K562 (cell line): Measurements from ENCODE around the gene TBC1D5.

Source experiments
- CHD1 ChIP-seq: fragments of 200-600 bp; sonication (generic); IDR thresholded peaks from one replicate; pipeline ENCODE4 v1.6.1; 2012; ENCODE audit warnings: mild to moderate bottlenecking, moderate library complexity, low read length, inconsistent platforms
- EP300 ChIP-seq: IDR thresholded peaks from 2 replicates; pipeline ENCODE4 v1.6.1; 2012; ENCODE audit warnings: low read length, improper control_type of control experiment
- ETV6 ChIP-seq, 3 experiments: fragments of 150-350 bp in 1 of 3; sonication (generic) in 1 of 3; formaldehyde crosslinking in 1 of 3; IDR thresholded peaks; 2 replicates each; pipeline versions ENCODE4 v1.6.1 to v1.8.0; 2014 to 2022; ENCODE audit warnings: borderline replicate concordance in 2 of 3, low read depth in 2 of 3, antibody characterized with exemption in 1 of 3, low read length in 1 of 3, mild to moderate bottlenecking in 1 of 3, missing genetic modification reagents in 1 of 3
- ILK ChIP-seq: fragments of 450-650 bp; IDR thresholded peaks from 2 replicates; pipeline ENCODE4 v1.6.1; 2016; ENCODE audit warnings: missing genetic modification characterization, low read depth, mild to moderate bottlenecking, missing compliant biosample characterization, moderate library complexity, borderline replicate concordance
- KDM4B ChIP-seq, 2 experiments: fragments of 450-650 bp in 1 of 2; sonication (generic) in 1 of 2; IDR thresholded peaks; 2 replicates each; pipeline ENCODE4 v1.6.1; 2016 to 2017; ENCODE audit warnings: borderline replicate concordance in 2 of 2, antibody characterized with exemption in 1 of 2, low read depth in 1 of 2, mild to moderate bottlenecking in 1 of 2
- MYC ChIP-seq, 2 experiments: fragments of 250-450 bp in 1 of 2; sonication (Bioruptor Pico) in 1 of 2; IDR thresholded peaks; 2 replicates each; pipeline versions ENCODE4 v1.5.1 to v1.6.1; 2012 to 2021; ENCODE audit warnings: low read depth in 2 of 2, borderline replicate concordance in 1 of 2, improper control_type of control experiment in 1 of 2, low read length in 1 of 2, mild to moderate bottlenecking in 1 of 2, moderate library complexity in 1 of 2
- POLR2AphosphoS5 ChIP-seq: IDR thresholded peaks from 2 replicates; pipeline ENCODE4 v1.6.1; 2011; ENCODE audit warnings: mild to moderate bottlenecking, low read depth, low read length, moderate library complexity; ENCODE audit not compliant: control insufficient read depth, insufficient read depth
- RBM22 ChIP-seq: fragments of 200-400 bp; formaldehyde crosslinking; IDR thresholded peaks from 2 replicates; pipeline ENCODE4 v1.6.1; 2018; ENCODE audit warnings: low read length, low read depth; ENCODE audit not compliant: poor library complexity, severe bottlenecking
- STAG1 ChIP-seq: sonication (generic); formaldehyde crosslinking; IDR thresholded peaks from 2 replicates; pipeline ENCODE4 v1.5.0; 2020; ENCODE audit warnings: missing genetic modification reagents, borderline replicate concordance
- TBL1XR1 ChIP-seq, 2 experiments: IDR thresholded peaks; 2 replicates each; pipeline ENCODE4 v1.6.1; 2012; ENCODE audit warnings: improper control_type of control experiment in 2 of 2, low read length in 2 of 2, mild to moderate bottlenecking in 1 of 2
- TEAD4 ChIP-seq, 2 experiments: sonication (generic) in 1 of 2; formaldehyde crosslinking in 1 of 2; IDR thresholded peaks; 2 replicates each; pipeline versions ENCODE4 v1.6.1 to v1.8.0; 2012 to 2022; ENCODE audit warnings: borderline replicate concordance in 1 of 2, inconsistent platforms in 1 of 2, low read length in 1 of 2, mild to moderate bottlenecking in 1 of 2, missing genetic modification reagents in 1 of 2
- ZNF197 ChIP-seq: fragments of 200-800 bp; sonication (Bioruptor generic); IDR thresholded peaks from 2 replicates; pipeline ENCODE4 v1.6.1; 2016; ENCODE audit warnings: low read depth, missing genetic modification characterization, missing compliant biosample characterization
- TF ChIP-seq, protein P1 (sequence below): fragments of 250-450 bp; sonication (Bioruptor Pico); IDR thresholded peaks from 2 replicates; pipeline ENCODE4 v1.5.0; 2020; ENCODE audit warnings: mild to moderate bottlenecking
- TF ChIP-seq, protein P2 (sequence below), 3 experiments: IDR thresholded peaks in 2 of 3; conservative IDR thresholded peaks in 1 of 3; 2 replicates each; pipeline ENCODE4 v1.5.1; 2011 to 2012; ENCODE audit warnings: low read length in 3 of 3, mild to moderate bottlenecking in 3 of 3, control low read depth in 2 of 3, improper control_type of control experiment in 1 of 3, inconsistent platforms in 1 of 3, low read depth in 1 of 3, mixed read lengths in 1 of 3, moderate library complexity in 1 of 3; ENCODE audit not compliant: insufficient read depth in 2 of 3

DNA sequence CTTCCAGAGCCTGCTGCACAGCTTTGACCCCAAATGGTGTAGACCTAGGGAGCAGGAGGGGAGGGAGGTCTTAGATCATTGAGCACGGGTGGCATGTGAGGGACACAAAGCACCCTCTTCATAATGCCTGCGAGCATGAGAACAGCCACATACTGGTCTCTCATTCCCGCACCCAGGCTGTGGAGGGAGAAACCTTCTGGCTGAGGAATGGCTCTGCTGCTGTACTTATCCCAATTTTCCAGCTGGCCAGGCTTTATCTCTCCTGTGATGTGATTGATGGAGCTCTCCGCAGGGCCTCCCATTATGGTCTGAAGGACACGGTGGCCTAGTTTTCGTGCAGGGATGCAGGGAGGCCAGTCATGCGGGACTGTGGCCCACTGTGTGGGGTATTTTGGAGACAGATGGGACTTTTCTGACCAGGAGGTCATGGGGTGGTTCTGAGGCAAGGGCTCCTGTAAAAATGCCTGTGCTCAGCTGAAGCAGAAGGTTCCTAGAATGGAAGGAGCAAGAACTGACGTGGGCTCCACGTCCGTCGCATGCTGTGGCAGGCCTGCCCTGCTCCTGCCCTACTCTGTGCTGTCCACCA, 606.2 kb downstream of the TBC1D5 start:
- TF ChIP-seq TBL1XR1 (IDR thresholded peaks at IDR 0.05; ENCODE audit: low read length in 2 of 2): no peak
- TF ChIP-seq ETV6 (IDR thresholded peaks at IDR 0.05; ENCODE audit: borderline replicate concordance in 1 of 2, low read depth in 2 of 2, low read length in 1 of 2): no peak
- TF ChIP-seq ETV6 (CRISPR knock-in tag; IDR thresholded peaks at IDR 0.05; ENCODE audit: borderline replicate concordance): no peak
- no peak for TF ChIP-seq ILK (tag)
- no peak for TF ChIP-seq STAG1 (CRISPR knock-in tag)
- TF ChIP-seq, protein P1, sequence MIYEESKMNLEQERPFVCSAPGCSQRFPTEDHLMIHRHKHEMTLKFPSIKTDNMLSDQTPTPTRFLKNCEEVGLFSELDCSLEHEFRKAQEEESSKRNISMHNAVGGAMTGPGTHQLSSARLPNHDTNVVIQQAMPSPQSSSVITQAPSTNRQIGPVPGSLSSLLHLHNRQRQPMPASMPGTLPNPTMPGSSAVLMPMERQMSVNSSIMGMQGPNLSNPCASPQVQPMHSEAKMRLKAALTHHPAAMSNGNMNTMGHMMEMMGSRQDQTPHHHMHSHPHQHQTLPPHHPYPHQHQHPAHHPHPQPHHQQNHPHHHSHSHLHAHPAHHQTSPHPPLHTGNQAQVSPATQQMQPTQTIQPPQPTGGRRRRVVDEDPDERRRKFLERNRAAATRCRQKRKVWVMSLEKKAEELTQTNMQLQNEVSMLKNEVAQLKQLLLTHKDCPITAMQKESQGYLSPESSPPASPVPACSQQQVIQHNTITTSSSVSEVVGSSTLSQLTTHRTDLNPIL: no peak
- no peak for TF ChIP-seq RBM22
- TF ChIP-seq MYC (IDR thresholded peaks at IDR 0.05; ENCODE audit: low read depth, low read length): no peak
- no peak for TF ChIP-seq MYC (CRISPR knock-in tag; IDR thresholded peaks at IDR 0.05; ENCODE audit: borderline replicate concordance, low read depth)
- TF ChIP-seq ZNF197 (CRISPR knock-in tag): no peak
- no peak for TF ChIP-seq POLR2AphosphoS5
- TF ChIP-seq, protein P2, sequence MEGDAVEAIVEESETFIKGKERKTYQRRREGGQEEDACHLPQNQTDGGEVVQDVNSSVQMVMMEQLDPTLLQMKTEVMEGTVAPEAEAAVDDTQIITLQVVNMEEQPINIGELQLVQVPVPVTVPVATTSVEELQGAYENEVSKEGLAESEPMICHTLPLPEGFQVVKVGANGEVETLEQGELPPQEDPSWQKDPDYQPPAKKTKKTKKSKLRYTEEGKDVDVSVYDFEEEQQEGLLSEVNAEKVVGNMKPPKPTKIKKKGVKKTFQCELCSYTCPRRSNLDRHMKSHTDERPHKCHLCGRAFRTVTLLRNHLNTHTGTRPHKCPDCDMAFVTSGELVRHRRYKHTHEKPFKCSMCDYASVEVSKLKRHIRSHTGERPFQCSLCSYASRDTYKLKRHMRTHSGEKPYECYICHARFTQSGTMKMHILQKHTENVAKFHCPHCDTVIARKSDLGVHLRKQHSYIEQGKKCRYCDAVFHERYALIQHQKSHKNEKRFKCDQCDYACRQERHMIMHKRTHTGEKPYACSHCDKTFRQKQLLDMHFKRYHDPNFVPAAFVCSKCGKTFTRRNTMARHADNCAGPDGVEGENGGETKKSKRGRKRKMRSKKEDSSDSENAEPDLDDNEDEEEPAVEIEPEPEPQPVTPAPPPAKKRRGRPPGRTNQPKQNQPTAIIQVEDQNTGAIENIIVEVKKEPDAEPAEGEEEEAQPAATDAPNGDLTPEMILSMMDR (IDR thresholded peaks at IDR 0.05 in 2 of 3, conservative IDR thresholded peaks at IDR 0.05 in 1 of 3; ENCODE audit: insufficient read depth in 2 of 3, low read depth in 1 of 3, low read length in 3 of 3): no peak
- TF ChIP-seq KDM4B (IDR thresholded peaks at IDR 0.05; ENCODE audit: borderline replicate concordance in 2 of 2, low read depth in 1 of 2): no peak
- TF ChIP-seq TEAD4 (IDR thresholded peaks at IDR 0.05; ENCODE audit: low read length): no peak
- no peak for TF ChIP-seq TEAD4 (CRISPR knock-in tag; IDR thresholded peaks at IDR 0.05; ENCODE audit: borderline replicate concordance)
- no peak for TF ChIP-seq EP300
- TF ChIP-seq CHD1: no peak
